CD4-positive, alpha-beta T cell treated with Interleukin-17A for 4 hours (primary cell): ENCODE results near the gene MYBL2.
"Not testable (repeated sequence)": the region's sequence is repeated elsewhere in the genome, so short reads cannot be mapped to it uniquely, and the experiment has no call there.

Source experiments
- DNase-seq: peaks from one replicate; pipeline ENCODE4 v3.0.0-alpha.2; 2020; ENCODE audit warnings: mixed read lengths

MYBL2 gene

DNA sequence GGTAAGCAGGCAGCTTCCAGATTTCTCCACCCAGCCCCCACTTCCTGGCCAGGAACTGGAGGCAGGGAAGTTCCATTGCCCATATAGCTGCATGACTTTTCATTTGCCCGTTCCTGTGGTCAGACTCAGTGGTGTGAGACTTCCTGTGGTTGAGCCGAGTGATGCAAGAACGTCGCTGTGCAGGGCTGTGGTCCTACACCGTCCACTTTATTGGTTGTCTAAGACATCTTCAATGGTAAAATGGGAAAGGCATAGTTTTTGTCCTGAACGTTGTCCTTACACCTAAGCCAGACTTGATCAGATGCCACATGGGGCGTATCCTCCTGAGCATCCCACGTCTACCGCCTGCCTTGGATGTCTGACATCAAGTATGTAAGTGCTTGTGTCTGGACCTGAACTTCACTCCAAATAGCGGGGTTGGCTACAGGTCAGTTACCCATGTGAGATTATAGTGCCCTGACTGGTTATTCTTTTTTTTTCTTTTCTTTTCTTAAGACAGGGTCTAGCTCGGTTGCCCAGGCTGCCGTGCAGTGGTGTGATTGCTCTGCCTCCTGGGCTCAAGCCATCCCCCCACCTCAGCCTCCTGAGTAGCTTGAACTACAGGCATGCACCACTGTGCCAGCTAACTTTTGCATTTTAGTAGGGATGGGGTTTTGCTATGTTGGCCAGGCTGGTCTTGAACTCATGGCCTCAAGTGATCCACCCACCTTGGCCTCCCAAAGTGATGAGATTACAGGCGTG, 85.8 kb downstream of the MYBL2 start:
- no peak for DNase-seq

DNA sequence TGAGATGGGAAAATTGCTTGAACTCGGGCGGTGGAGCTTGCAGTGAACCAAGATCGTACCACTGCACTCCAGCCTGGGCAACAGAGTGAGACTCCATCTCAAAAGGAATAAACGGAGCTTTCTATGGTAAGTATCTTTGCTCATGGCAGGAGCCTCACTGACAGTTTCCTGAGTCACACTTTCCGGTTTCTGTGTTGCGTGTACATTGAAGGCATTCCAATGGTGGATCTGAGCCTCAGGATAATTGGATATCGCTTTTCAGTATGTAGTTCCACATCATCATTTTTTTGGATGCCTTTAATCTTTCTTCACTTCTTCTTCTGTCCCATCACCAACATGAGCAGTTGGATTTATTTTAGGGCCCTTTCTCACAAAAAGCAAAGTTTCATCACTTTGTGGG, 88.5 kb downstream of the MYBL2 start:
- DNase-seq, result no peak

DNA sequence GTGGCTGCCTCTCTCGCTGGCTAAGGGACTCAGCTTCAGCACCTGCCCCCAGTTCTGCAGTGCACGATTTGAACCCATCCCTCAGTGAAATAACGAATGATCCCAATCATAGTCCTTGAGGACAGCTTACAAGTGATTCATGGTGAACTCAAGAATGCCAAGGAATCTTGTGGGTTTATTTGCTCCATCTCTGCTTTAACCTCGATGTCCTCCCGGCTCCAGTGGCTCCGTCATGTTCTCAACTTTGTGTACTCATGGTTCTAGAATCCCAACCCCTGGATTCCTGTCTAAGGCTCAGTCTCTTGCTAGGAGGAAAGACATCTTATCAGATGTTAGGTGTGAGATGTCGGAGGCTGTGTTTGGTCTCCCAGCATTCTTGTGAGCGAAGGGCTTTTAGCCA, 88.9 kb downstream of the MYBL2 start:
- no peak for DNase-seq

DNA sequence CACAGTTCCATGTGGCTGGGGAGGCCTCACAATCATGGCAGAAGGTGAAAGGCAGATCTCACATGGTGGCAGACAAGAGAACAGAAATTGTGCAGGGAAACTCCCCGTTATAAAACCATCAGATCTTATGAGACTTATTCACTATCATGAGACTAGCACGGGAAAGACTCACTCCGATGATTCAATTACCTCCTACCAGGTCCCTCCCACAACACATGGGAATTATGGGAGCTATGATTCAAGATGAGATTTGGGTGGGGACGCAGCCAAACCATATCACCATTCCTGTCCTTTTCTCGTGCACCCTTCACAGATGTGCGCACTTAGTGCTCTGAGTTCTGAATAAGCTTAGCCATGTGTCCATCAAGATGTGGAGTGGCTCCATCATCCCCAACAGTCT, 91.0 kb downstream of the MYBL2 start:
- DNase-seq, result not testable (repeated sequence)

DNA sequence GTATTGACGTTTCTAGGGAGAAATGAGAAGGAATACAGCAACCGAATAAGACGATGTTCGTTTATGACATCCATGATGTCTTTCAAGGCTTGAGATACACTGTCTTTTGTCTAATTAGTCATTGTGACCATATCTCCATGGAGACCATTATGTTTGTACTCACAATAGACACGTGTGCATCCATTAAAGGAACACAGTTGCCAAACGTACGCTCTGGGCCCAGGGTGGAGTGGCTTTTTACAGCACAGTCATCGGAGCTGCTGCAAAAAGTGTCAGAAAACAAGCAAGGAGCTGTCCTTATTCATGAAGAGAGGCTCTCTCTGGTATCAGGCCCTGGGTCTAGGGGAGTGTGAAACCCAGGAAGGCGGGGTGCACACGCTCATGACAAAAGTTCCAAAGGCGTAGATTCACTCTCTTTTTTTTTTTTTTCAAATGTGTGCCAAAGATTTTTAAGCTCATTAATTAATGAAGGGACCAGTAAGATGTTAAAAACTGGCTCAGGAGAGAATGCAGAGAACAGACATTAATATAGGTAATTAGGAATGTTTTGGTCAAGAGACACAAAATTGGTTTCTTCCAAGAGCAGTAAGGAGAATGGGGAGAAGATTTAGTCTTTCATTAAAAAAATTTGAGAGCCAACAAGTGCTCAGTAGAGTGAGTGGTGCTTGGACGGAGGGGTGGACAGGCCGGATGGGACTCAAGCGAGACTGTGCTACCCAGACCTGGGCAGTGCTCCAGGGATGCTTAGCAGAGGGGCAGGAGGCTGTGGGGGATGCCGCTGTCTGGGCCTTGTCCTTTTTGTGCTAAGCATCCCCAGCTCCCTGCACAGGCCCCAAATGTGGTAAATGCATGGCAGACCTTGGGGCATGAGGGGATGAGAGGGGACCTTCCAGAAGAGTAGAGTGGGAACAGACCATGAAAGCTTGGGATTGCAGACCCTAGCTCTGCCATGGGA, 94.7 kb downstream of the MYBL2 start:
- no peak for DNase-seq

DNA sequence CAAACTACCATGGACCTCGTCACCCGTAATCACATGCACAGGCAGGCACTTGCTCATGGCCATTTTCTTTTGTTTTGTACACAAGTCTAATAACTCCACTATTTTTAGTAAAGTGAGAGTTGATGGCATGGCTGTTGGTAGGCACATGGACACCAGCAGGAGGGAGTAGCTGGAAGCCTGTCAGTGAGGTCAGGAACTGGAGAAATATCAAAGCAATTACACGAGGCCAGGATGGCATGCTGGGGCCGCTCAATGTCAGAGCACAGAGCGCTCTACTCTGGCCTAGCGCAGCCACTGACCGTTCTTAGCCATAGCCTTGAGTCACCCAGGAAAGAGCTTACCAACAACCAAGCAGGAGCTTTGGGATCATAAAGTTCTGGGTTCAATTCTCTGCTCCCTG, 96.0 kb downstream of the MYBL2 start:
- DNase-seq, result no peak

DNA sequence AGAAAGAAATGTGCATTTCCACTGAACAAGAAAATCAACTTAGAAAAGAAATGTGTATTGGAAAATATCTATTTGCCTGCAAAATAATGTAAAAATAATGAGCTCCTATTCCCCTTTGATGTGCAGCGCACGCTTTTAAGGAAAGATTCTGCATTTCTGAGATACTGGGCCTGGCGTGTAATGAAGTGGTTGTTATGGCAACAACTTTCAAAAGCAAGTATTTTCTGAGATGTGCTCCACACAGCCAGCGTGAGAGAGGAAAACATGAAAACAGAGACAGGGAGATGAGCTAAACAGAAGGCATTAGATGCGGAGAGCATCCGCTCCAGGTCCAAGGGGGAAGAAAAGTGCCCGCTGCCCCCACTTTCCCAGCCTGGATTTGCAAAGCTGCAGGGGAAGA, 99.0 kb downstream of the MYBL2 start:
- no peak for DNase-seq
